Measurements from ENCODE around the gene COG5. TPM values are rescaled to one million over a fixed set of nuclear protein-coding genes. Genes with fewer than 3 reads are reported as not detected.
"Not testable (repeated sequence)": the region's sequence is repeated elsewhere in the genome, so short reads cannot be mapped to it uniquely, and the experiment has no call there.

The COG5 gene
- total RNA-seq, 1 experiment from 2014 or later, result 62.3 TPM

DNA sequence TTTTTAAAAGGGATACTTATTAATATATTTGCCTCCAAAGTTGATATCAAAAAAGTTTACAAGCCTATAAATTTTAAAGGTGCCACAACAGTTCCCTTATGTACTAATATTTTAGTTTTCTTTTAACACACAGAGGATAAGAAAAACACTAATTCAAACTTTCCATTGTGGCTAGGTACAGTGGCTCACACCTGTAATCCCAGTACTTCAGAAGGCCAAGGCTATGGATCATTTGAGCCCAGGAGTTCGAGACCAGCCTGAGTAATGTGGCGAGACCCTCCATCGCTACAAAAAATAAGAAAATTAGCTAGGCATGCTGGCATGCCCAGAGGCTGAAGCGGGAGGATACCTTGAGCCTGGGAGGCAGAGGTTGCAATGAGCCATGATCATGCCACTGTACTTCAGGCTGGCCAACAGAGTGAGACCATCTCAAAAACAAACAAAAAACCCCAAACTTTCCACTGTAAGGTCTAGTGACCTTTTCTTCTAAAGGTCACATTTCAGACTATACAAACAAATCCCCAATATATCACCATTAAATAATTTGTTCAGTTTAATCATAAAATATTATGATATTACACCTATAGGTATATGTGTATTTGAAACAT is 287.4 kb downstream of the COG5 start:
- DNase-seq (ENCODE audit: low read depth), result no peak

DNA sequence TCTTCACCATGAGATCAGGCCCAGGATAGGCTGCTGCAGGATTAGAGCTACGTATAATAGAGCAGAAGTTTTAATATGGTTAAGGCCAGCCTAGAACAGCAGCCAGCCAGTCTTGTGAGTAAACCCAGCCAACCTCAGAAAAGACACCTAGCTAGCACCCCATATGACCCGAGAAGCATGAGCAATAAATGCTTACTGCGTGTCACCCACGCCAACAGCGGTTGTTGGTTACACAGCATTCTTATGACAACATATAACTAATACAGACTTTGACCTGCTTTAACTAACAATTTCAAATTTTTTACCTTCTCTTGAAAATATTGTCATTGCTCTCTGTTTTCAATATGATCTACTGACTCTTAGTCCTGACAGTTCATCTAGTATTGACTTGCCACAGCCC is 289.2 kb downstream of the COG5 start:
- no peak for DNase-seq (ENCODE audit: low read depth)

DNA sequence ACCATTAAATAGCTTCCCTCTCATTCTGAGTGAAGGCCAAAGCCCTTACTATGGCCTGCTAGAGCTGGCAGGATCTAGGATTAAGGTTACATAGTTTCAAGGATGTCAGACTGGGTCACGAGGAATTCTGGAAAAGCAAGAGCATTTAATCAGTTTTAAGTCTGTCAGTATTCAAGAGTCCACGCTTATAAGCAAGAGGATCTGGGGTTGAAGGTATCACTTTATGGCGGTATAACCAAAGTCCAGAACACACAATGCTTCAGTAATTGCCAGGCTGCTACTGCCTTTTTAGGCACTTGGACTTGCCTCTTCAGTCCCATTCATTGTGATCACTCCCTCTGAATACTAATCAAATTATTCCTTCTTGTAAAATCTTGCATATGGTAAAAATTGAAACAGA is 293.9 kb downstream of the COG5 start:
- DNase-seq (ENCODE audit: low read depth), result no peak

DNA sequence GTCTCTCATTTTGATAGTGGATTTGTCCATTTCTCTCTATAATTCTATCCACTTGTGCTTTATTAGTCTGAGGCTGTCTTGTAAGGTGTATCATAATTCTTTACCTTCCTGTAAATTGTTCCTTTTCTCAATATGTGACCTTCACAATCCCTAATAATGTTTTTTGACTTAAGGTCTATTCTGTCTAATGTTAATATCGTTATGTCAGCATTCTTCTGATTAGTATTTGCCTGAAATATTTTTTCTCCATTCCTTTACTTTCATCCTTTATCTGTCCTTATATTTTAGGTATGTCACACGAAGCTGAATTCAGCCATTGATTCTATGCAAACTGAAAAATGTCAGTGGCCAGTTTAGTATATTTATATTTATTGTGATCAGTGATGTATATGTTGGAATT is 295.1 kb downstream of the COG5 start:
- no peak for DNase-seq (ENCODE audit: low read depth)

DNA sequence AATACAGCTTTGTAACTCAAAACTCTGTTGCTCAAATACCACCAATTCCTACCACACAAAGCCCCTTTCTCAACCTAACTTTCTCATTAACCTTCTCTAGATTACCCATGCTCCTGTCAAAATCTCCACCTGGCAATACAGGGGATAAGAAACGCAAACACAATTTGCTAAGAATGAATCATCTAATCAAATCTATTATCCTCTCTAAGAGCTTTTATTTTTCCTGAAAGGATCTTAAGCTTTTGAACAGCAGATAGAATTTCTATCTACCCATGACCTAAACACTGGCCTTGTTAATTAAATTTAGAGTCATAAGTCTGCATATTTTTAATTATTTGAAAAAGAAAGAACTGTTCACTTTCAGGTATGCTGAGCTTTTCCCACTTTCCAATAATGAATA is 296.6 kb downstream of the COG5 start:
- DNase-seq (ENCODE audit: low read depth), result no peak

DNA sequence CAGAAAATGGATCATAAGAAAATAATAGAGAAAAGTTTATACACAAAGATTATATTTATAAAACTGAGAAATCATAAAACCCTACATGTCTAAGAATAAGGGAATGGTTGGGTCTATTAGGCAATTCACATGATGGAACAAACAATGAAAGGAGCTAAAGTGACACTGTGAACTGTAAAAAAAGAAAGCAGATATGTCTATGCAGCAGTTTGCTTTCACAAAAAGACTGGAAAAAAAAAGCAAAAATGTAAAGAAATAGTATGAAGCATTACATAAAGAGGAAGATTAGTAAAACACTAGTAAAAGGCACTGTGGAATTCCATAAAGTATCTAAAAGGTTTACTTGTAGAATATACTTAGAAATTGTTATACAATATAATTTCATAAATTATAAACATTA is 299.0 kb downstream of the COG5 start:
- no peak for DNase-seq (ENCODE audit: low read depth)

DNA sequence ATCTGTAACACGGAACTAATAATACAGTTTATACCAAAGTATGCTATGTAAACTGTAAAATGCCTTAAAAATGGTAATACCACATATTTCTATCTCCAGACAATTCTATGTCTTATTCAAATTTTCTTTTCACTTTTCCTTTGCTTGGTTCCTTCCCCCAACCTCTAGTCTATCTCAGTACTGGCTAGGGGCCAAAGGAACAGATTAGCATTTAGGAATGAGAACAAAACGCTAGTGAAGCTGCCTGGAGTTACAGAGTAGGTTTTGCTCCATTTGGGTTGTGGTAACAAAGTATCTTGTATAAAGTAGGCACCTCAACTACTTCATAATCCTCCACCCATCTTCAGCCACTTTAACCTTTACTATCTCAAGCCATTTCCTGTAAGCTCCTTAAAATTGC is 300.9 kb downstream of the COG5 start:
- DNase-seq (ENCODE audit: low read depth), result no peak

DNA sequence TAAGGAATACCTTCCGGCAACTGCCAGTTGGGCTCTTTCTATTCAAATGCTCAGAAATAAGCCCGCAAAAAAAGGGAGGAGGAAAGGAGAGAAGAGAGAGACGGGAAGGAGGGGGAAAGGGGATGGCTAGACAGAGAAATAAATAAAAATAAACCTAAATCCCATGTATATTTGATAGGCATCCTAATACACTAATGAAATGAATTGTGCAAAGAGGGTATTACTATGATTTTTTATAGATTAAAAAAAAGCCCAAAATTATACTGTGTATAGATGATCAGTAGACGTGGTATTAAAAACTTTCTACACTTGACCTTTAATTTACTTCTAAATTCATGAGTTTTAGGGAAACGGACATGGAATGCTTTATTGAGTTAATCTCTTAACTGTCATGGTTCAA is 305.0 kb downstream of the COG5 start:
- no peak for DNase-seq (ENCODE audit: low read depth)

DNA sequence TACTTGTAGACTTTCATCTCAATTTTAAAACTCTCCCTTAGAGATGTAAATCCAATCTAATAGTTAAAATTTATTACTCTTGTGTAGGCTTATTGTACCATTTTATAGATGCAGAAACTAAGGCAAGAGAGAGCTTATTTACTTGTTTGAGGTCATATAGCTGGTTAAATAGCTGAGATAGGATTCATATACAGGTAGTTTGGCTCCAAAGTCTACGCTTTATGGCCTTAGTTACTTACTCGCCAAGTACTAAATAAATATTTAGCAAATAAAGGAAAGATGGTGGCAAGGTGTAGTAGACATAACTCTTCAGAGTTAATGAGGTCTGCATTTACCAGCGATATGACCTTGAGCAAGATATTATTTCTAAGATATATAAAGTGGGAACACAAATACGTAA is 308.1 kb downstream of the COG5 start:
- no peak for DNase-seq (ENCODE audit: low read depth)

DNA sequence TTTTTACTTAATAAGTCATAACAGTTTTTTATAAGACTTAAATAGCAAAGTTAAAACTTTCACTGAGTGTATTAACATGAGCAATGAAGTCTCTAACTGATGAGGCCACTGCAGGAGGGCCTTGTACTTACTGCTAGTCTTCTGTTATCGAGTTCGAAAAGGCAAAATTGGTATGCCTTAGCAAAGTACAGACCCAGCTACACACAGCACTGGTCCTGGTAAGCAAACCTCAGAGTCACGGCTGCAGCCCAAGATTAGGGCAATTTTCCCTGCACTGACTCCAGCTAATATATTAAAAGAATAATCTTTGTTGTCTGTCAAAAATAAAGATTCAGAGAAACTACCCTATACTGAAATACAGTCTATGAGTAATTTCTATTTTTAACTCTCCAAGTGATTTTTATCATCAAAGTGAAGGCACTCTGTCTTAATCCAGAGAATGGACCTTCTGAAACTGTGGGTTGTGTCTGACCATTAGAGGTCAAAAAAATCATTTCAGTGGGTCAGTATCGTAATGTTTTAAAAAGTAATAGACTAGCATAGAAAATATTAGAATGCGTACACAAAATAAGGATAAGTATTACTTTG is 309.2 kb downstream of the COG5 start:
- no peak for DNase-seq (ENCODE audit: low read depth)

DNA sequence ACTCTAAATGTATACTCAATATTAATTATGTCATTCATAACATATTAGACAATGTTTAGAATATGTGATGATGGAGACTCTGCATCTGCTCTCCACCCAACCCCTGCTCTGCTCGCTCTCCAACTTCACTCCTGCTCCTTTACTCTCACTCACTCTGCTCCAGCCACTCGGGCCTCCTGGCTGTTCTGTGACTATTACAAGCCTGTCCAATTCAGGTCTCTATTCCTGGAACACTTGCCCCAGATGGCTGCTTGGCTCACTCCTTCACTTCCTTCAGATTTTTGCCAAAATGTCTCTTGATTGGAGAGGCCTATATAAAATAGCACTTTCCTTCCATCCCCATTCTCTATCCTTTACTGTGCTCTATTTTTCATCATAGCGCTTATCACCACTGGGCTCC is 310.1 kb downstream of the COG5 start:
- DNase-seq (ENCODE audit: low read depth), result no peak

DNA sequence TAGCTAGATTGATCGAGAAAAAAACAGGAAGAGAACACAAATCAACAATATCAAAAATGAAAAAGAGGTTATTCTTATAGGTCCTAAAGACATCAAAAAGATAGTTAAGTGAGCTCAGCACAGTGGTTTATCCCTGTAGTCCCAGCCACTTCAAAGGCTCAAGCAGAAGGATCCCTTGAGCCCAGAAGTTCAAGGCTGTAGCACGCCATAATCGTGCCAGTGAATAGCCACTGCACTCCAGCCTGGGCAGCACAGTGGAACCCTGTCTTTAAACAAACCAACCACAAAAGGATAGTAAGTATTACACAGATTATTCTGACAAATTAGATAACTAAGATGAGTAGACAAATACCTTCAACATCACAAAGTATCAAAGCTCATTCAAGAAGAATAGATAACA is 311.8 kb downstream of the COG5 start:
- DNase-seq (ENCODE audit: low read depth), result no peak

DNA sequence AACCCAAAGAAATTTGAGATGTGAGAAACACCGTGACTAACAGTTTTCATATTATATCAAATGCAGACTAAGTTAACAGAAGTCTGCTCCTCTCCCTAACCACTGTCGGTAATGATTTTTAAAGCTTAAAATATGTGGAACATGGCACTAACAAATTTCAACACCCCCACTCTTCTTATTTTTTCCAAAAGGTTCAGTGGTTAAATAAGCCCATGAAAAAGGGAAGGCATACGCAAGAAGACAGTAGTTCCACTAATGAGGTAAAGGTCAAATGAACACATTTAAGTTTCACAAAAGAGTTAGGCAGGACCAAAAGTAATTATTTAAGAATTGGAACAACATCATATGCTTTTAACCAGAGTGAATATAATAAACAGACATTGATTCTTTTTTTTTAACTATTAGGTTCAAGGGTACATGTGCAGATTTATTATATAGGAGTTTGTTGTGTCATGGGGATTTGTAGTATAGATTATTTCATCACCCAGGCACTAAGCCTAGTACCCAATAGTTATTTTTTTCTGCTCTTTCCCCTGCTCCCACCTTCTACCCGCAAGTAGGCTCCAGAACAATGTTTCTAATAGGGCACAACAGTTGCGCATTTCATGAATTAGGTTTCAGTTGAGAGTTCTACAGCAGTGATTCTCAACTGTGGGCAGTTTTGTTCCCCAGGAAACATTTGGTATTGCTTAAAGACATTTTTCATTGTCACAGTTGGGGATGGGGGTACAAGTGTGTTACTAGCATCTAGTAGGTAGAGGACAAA is 315.0 kb downstream of the COG5 start:
- DNase-seq (ENCODE audit: low read depth), result no peak

DNA sequence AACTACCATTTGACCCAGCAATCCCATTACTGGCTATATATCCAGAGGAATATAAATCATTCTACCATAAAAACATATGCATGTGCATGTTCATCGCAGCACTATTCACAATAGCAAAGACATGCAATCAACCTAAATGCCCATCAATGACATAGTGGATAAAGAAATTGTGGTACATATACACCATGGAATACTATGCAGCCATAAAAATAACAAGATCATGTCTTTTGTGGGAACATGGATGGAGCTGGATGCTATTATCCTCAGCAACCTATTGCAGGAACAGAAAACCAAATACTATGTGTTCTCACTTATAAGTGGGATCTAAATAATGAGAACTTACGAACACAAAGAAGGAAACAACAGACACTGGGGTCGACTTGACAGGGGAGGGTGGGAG is 316.9 kb downstream of the COG5 start:
- not testable (repeated sequence) for DNase-seq (ENCODE audit: low read depth)

DNA sequence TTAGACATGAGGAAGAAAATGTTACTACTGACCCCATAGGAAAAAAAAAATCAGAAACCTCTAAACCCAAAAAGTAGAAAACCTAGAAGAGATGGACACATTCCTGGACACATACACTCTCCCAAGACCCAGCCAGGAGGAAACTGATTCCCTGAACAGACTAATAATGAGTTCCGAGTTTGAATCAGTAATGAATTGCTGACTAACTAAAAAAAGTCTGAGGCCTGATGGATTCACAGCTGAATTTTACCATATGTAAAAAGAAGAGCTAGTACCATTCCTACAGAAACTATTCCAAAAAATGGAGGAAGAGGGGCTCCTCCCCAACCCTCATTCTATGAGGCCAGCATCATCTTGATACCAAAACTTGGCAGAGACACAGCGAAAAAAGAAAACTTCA is 319.1 kb downstream of the COG5 start:
- DNase-seq (ENCODE audit: low read depth), result no peak

DNA sequence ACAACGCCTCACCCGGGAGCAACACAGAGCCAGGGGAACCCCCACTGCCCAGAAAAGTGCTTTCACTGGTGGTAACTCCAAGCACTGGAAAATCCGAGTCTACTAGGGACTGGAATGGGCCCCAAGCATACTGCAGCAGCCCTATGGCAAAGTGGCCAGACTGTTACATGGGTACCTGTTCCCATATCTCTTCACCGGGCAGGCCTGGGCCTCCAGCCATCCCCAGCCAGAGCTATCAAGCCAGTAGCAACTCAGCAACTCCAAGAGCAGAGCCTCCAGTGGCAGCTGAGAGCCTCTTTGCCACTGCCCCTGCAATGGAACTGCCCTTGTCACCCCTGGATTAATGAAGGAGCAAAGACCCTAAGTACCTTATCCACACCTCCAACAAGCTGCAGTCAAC is 321.5 kb downstream of the COG5 start:
- no peak for DNase-seq (ENCODE audit: low read depth)

DNA sequence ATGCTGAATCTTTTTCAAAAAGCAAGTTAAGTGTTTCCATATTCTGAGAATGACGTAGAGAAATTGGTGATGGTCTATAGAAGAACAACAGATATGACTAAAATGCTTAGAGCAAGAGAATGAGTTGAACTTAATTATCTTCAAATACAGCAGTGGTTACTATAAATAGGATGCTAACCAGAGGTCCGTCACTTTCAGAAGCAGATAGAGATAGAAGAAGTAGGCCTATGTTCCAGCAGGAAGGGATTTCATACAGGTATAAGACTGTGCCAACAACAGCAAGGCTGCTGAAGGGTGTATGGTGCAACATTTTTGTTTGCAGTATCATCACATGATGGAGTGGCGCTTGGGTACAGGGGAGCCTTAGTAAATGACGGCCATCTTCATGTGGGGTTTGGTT is 326.3 kb downstream of the COG5 start:
- no peak for DNase-seq (ENCODE audit: low read depth)

DNA sequence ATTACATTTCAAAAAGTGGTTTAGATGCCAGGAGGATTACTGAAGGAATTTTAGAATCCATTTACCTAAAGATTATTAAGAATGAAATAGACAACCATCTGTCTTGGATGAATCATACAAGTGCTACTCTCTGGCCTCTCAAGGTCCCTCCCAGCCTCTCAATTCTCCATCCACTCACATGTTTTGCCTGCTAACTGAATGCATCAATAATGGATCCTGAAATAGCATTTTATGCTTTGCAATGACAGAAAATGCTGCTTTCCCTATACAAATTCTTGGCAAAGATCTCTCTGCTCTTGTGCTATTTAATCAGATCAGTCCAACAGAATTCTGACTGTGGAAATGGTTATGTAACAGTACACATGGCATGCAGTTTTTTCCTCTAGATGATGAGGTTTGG is 326.9 kb downstream of the COG5 start:
- DNase-seq (ENCODE audit: low read depth), result no peak

DNA sequence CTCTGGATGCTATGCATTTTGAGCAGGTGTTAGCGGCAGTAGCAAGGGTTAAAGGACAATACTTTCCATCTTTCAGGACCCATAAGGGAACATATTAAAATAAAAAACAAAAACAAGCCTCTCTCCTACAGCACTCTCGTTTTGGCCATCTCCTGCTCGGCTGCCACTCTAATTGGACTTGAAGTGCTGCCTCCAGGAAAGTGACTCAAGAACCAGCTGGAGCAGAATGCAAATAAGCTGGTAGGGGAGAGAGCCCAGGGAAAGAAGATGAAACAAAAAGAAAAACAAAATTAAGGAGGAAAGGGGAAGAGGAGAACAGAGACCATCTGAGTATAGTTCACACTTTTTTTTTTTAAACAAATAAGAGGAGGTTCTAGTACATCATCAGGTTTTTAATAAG is 329.3 kb downstream of the COG5 start:
- DNase-seq (ENCODE audit: low read depth), result no peak

DNA sequence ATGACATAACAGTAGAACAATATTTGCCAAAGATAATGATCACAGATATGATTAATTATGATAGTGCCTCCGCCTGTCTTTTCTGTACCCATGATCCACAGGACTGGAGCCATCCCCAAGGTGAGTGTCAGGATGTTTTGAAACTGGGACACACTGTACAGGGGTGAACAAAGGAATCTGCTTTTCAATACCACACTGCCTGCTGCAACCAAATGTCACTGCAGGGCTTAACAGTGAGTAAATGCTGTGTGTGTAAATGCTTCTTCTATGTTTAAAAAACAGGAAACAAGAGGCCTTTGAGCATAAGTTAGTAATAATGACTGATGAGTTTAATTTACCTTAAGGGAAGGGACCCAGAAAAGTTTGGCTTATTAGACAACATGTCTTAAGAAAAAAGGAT is 329.7 kb downstream of the COG5 start:
- DNase-seq (ENCODE audit: low read depth), result no peak

DNA sequence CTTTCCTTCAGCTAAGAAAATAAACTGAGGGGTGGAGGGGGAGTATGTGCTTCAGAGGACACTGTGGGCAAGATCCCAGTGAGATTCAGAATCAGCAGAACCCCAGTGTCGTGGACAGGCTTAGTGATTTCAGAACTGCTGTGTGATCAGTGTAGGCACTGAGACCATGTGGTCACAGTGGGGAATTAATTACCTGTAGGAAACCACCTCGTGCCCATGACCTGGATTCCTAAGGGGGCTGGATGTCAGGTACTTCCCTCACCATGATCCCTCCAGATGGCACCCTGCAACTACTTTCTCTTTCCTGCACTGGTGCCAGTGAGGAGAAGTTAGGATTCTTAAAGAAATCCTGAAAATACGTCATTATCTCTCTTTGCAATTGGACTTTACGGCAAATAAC is 330.5 kb downstream of the COG5 start:
- DNase-seq (ENCODE audit: low read depth), result peak; percentile 2

DNA sequence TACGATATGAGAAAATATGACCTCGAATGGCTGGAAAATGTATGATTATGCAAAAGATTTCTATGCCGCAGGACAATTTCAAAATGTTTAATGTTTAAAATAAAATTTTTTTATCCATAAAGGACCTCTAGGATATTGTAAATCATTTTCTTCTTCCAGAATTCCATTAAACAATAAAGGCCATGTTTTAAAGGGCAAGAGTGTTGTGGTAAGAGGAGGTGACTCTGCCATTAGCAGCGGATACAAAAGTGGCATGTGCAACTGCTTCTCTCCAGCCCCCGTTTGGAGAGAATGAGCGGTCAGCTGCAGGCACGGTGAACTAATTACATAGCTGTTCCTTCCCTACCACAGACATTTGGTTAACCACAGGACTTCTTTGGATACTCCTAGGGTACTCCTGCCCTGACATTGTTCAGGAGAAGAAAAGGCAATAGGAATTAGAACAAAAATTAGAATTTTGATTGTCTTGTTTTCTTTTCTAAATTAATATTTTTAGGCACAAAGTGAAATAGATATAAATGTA is 331.1 kb downstream of the COG5 start:
- peak; percentile 80 for DNase-seq (ENCODE audit: low read depth)

DNA sequence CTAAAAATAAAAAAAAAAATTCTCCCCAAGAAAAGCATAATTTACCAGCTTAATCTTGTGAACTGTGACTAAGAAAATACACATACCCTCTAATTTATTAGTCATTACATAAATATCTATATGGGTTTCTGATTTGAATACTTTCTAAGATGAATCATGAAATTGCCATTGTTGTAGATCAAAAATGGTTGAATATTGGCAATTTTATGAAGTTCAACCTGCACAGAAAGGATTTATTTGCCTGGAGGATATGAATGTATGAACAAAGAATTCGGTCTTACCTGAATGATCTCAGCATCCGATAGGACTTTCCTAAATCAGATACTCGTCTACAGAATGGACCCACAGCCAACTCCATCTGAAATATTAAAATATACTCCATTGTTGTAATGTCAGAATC is 333.4 kb downstream of the COG5 start:
- peak; percentile 4 for DNase-seq (ENCODE audit: low read depth)
